DMS53 (cell line): Measurements from ENCODE around the gene MECR.

Experiments used
- DNase-seq: peaks from one replicate; lab custom pipeline; 2025; lab: John Stamatoyannopoulos, UW

Gene MECR

DNA sequence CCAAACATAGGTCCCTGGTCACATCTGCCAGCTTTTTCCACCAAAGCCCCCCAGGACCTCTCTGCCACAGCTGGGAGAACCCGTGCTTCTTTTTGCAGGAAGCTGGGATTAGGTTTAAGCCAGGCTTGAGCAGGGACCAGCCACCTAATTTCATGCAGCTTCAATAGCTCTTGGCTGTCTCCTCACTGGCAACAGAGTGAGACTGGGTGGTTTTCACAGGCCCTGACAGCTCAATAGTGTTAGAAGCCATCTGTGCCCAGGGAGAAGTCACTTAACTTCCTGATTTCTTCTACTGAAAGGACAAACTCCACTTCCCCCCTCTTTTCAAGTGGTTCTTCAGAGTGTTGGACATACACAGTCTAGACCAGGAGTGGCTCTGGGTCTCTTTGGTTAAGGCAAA is 28.7 kb downstream of the MECR start:
- DNase-seq, result no peak

DNA sequence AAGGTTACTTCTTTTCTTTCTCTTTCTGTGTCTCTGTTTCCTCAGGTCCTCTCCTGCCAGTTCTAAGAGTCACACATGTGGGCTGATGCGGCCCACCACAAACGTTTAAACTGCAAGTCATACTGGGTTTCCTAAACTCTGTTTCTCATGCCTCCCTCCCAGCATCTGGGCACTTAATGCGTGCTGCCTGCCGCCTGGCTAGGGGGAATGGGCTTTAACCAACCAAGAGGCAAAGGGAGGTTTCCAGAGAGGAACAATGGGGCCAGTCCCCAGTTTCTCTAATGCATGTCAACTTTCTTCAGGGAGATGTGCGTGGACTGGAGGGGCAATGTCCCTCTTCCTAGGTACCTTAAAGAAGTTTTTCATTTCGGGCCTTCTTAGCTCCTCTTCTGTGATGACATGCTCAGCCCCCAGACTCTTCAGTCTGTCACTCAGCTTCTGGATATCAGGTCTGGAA is 29.1 kb downstream of the MECR start:
- DNase-seq, result no peak

DNA sequence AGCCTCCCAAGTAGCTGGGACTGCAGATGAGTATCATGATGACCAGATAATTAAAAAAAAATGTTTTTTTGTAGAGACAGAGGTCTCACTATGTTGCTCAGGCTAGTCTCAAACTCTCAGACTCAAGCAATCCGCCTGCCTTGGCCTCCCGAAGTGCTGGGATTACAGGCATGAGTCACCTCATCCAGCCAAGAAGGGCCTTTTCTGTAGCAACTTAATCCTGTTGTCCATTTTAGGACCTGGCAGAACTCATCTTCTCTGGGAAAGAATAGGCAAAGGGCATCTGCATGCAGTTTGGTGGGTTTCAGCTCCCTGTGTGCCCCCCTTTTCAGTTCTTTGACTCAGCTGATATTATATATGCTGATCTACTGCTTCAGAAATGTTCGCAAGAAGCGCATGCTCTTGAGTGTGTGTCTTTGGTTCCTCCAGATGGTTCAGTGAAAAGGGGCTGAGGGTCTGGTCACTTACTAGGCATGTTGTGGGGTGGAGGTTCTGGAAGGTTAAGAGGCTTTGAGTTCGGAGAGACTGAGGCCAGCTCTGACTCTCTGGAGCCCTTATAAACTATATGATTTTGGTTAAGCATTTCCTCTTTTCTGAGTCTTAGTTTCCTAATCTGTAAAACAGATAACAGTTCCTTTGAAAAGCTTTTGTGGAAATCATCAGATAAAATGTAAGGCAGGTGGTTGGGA is 29.7 kb downstream of the MECR start:
- no peak for DNase-seq

DNA sequence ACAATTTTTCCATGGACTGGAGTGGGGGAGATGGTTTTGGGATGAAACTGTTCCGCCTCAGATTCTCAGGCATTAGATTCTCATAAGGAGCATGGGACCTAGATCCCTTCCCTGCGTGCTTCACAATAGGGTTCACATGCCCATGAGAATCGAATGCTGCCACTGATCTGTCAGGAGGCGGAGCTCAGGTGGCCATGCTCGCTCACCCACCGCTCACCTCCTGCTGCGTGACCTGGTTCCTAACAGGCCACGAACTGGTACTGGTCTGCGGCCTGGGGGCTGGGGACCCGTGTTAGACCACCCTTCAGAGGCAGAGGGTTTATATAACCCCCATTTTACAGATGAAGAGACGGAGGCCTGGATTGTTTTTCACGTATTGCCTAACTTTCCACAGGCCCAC is 32.7 kb downstream of the MECR start:
- no peak for DNase-seq

DNA sequence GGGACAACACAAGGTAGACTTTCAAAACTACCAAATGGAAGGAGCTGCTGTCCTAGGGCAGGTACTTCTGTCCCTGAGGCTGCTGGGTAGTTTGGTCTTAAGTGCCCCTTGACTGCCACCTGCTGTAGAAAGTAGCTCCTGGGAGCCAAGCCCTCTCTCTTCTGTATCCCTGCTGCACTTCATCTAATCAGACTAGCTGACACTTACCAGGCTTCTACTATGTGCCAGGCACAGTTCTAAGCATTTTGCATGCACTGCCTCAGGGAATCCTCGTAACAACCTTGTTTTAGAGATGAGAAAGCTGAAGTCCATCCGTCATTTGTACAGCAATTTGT is 33.2 kb downstream of the MECR start:
- peak; percentile 76 for DNase-seq

DNA sequence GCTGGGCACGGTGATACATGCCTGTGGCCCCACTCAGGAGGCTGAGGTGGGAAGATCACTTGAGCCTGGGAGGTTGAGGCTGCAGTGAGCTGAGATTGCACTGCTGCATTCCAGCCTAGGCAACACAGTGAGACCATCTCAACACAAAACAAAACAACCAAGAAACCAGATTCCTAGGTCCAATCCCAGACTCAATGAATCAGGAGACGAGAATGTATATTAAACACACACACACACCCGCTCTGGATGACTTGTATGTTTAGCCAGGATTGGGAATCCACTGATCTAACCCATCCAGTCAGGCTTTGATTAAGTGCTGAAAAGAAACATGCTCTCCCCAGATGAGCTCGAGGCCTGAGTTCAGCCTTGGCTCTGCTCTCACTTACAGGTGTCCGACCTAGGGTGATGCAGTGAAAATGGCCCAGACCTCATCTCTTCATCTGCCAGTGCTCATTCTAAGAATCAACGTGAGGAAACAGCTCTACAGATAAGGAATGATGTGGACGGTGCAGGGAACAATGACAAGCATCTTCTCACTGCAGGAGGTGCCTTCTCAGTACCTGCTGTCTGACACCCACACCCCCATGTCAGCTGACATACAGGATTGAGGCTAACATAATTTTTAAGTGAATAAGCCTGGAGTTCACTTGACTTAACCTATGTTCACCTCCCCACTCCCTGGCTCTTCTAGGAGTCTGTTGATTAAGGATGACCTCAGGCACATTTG is 33.7 kb downstream of the MECR start:
- no peak for DNase-seq

- DNase-seq, result no peak
Observed at GRCh38 chr1:29195881-29196291, 34.8 kb downstream of the MECR start.

- no peak for DNase-seq
Observed at GRCh38 chr1:29193879-29194455, 36.8 kb downstream of the MECR start.

DNA sequence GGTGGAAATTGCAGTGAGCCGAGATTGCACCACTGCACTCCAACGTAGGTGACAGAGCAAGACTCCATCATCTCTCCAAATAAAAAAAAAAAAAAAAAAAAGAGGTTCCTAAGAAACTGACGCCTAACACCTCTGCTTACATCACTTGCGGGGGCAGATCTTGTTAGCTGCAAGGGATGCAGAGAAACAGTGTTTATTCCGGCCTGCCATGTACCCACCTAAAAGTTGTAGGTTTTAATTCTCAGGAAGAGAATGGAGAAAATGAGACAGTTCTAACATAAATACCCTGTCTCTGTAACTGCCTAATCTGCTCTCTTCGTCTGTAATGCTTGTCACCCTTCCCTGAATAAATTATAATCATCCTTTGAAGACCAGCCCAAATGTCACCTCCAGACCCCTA is 40.0 kb downstream of the MECR start:
- no peak for DNase-seq

GRCh38 chr1:29186707-29187106 is 44.0 kb downstream of the MECR start:
- DNase-seq, result no peak

DNA sequence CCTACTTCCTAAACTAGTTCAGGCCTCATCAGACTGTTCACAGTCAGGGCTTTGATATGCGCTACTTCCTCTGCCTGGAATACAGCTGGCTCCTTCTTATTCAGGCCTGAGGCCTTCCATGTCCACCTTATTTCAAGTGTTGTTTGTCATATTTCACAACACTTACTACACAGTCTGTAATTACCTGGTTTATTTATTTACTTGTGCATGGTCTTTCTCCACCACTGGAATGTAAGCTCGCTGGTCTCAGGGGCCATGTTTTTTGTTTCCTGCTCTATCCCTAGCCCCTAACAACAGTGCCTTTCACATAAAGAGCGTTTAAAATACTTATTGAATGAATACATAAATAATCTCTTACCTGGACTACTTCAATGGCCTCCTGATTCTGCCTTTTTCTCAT is 44.5 kb downstream of the MECR start:
- no peak for DNase-seq

GRCh38 chr1:29183287-29183686 is 47.4 kb downstream of the MECR start:
- DNase-seq, result no peak

DNA sequence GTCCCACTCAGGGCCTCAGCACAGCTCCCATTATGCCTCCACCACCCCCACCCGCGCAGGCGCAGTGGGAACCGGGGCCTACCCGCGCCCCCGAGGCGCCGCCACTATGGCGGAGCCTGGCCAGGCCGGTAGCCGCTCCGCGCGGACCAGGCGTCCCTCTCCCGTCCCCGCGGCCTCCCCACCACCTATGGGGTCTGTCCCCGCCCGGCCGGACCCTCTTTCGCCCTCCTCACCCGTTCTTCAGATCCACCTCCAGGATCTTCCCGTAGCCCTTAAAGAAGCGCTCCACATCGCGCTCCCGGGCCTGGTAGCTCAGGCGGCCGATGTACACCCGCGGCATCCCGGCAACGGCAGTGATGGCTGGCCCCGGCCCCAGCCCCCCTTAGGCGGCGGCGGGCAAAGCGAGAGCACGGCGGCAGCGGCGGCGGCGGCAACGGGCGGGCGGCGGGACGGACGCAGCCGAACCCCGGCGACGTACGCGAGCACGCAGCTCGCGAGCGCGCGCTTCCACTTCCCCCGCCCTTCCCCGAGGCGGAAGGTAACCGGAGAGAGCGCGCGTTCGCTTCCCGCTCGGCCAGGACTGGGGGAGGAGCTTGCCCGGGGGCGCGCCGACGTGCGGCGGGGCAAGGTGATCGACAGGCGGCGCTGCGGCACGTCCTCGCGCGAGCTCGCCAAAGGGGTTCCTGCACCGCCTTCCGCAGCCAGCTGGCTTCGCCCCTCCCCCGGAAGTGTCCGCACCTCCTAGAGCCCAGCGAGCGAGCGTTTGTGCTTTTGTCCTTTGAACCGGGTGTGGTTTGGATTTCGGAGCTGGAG is 49.1 kb downstream of the MECR start, which contains the start of gene SRSF4:
Gene SRSF4 (minus strand): TSS at position 488 of the 813 bp plus-strand sequence. CDS start 148 bp downstream, at position 340.
- DNase-seq, result peak; percentile 99

DNA sequence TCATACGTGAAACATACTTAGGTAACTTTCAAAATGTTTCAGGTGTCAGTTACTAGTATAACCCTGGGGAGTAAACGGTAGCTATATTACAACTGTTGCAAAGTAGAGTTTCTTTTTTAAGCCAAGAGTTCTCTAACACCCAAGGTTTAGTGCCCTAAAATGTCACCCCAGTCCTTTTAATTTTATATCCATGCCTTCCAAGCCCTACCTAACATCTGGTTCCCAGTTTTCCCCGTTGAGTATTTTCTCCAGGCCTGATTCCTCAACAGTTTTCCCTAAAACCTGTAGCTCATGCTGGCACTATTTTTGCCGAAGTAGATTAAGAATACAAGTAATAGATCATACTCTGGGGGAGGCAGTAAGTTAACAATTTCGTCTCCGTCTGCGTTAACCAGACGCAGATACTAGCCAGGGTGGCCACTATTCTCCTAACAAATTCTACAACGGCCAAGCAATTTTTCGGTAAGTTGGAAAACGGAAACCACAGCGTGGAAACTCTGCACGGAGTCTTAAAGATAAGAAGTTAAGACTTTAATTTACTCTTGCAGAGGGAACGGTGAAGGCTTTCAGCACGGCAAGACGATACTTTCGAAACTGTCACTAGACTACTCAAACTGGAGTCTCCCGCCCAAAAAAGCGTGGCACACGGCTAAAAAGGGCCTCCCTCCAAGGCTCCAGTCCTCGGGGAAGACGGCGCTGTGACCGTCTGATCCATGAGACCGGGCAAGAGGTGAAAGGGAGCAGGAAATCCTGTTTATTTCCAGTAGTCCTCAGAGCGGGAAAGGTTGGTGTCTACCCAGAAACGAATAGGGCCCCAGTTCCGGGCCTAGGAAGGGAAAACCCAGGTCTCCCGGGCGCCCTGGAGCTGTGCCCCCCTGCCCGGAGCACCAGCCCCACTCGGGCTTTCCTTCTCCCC is 50.0 kb downstream of the MECR start:
- DNase-seq, result no peak

- DNase-seq, result no peak
Observed at GRCh38 chr1:29179641-29180184, 51.0 kb downstream of the MECR start.

DNA sequence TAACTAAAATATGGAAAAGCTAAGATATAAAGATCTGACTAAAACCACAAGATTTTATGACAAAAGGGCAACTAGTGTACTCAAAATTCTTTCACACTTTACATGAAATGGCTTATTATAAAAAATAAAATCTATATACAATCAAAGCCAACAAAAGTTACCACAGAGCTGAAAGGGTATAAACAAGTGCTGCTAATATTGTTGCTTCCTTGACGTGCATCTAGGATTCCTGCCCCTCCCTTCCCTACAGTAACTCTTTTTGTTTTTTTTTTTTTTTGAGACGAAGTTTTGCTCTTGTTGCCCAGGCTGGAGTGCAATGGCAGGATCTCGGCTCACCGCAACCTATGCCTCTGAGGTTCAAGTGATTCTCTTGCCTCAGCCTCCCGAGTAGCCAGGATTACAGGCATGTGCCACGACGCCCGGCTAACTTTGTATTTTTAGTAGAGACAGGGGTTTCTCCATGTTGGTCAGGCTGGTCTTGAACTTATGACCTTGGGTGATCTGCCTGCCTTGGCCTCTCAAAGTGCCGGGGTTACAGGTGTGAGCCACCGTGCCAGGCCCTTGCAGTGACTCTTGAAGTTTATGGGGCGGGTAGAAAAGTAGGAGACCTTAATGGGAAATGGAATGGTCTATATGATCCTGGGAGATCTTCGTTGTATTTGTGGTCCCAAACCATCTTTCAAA is 53.6 kb downstream of the MECR start:
- DNase-seq, result no peak

GRCh38 chr1:29176576-29176975 is 54.2 kb downstream of the MECR start:
- no peak for DNase-seq

DNA sequence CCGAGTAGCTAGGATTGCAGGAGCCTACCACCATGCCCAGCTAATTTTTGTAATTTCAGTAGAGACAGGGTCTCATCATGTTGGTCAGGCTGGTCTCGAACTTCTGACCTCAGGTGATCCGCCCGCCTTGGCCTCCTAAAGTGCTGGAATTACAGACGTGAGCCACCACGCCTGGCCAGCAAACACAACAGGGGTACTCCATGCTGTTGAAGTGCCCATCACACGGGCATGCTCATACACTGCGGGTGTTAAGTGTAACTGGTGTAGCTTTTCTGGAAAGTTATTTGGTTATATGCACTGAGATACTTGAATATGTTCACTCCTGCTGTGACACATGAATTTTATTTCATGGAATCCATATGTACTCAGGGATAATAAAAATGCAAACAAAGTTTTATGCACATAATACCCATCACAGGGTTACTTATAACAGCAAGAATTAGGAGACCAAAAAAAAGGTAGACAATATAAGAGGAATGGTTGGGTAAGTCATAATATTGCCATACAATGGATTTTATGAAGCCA is 58.3 kb downstream of the MECR start:
- no peak for DNase-seq

GRCh38 chr1:29171521-29171920 is 59.2 kb downstream of the MECR start:
- no peak for DNase-seq

DNA sequence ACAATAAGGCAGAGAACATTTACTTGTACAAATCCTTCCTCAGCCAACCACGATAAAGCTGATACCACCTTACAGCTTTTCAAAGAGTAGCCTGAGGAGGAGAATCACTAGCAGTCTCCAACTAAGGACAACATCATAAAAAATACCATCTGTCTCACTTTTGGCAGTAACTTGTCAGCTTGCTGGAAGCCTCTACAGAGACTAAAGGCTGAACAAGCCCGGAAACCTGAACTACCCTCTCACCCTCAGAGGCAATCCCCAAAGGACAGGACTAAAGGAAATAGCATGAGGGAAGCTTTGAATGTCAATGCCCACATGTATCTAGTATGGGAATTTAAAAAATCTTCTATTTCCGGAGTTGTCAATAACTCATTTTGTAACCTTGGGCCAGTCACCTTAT is 59.6 kb downstream of the MECR start:
- DNase-seq, result no peak
